CD4-positive, alpha-beta T cell (primary cell): ENCODE measurements around the gene TRERF1. TPM values are rescaled to one million over a fixed set of nuclear protein-coding genes. Genes with fewer than 3 reads are reported as not detected.

Source experiments
- ATAC-seq: fragments of 200-7000 bp; cut with Tn5 transposase; one replicate; pipeline ENCODE4 v1.10.0; 2022; ENCODE audit warnings: mild to moderate bottlenecking; ENCODE audit not compliant: poor library complexity
- CTCF ChIA-PET: fragments of 350-600 bp; sonication (Branson Sonifier 250); formaldehyde crosslinking; loops from one replicate; lab custom pipeline; 2021; ENCODE audit warnings: antibody characterized with exemption, inconsistent platforms; lab: Charles Lee
- POLR2A ChIA-PET: fragments of 350-600 bp; sonication (Branson Sonifier 250); formaldehyde crosslinking; loops from one replicate; lab custom pipeline; 2021; ENCODE audit warnings: antibody characterized with exemption, inconsistent platforms; lab: Charles Lee
- DNase-seq, 14 experiments: peaks; one replicate each; pipeline ENCODE4 v3.0.0-alpha.2; 2013 to 2020; ENCODE audit warnings: mixed read lengths in 2 of 14
- H3K27ac ChIP-seq, 2 donors: one replicate each; pipeline versions ENCODE4 v1.5.1 to v1.7.0; 2013; ENCODE audit warnings: low read length in 2 of 2, low read depth in 1 of 2, mild to moderate bottlenecking in 1 of 2
- H3K27me3 ChIP-seq, 2 experiments: 1 replicate in 1 of 2; 2 replicates in 1 of 2; pipeline versions ENCODE4 v1.6.1 to v1.7.0; 2013; ENCODE audit warnings: low read length in 2 of 2, control low read depth in 1 of 2, mild to moderate bottlenecking in 1 of 2, moderate library complexity in 1 of 2; ENCODE audit not compliant: insufficient read depth in 2 of 2, control insufficient read depth in 1 of 2
- H3K36me3 ChIP-seq: one replicate; pipeline ENCODE4 v1.6.1; 2013; ENCODE audit warnings: low read length, control low read depth; ENCODE audit not compliant: insufficient read depth
- H3K4me1 ChIP-seq: one replicate; pipeline ENCODE4 v1.6.1; 2013; ENCODE audit warnings: low read length, control low read depth; ENCODE audit not compliant: insufficient read depth
- H3K4me3 ChIP-seq: one replicate; pipeline ENCODE4 v1.5.1; 2013; ENCODE audit warnings: mild to moderate bottlenecking, low read length, moderate library complexity
- H3K9me3 ChIP-seq, 2 experiments: 1 replicate in 1 of 2; 2 replicates in 1 of 2; pipeline versions ENCODE4 v1.6.1 to v1.7.0; 2013; ENCODE audit warnings: low read length in 2 of 2, mild to moderate bottlenecking in 2 of 2, control low read depth in 1 of 2, moderate library complexity in 1 of 2; ENCODE audit not compliant: control insufficient read depth in 1 of 2, insufficient read depth in 1 of 2
- H3K27ac Mint-ChIP-seq: one replicate; pipeline ENCODE4 v1.8.0; 2020; ENCODE audit warnings: mixed read lengths
- H3K27me3 Mint-ChIP-seq: one replicate; pipeline ENCODE4 v1.8.0; 2021; ENCODE audit warnings: mixed read lengths
- H3K36me3 Mint-ChIP-seq: one replicate; pipeline ENCODE4 v1.8.0; 2021; ENCODE audit warnings: low read depth, mixed read lengths
- H3K4me1 Mint-ChIP-seq: one replicate; pipeline ENCODE4 v1.8.0; 2021; ENCODE audit warnings: low read depth, mixed read lengths
- H3K4me3 Mint-ChIP-seq: one replicate; pipeline ENCODE4 v1.8.0; 2020; ENCODE audit warnings: mild to moderate bottlenecking, mixed read lengths
- H3K9me3 Mint-ChIP-seq: one replicate; pipeline ENCODE4 v1.8.0; 2020; ENCODE audit warnings: mixed read lengths
- CTCF ChIP-seq: fragments of 200-600 bp; IDR thresholded peaks from one replicate; pipeline ENCODE4 v1.8.0; 2022; ENCODE audit warnings: antibody characterized with exemption, mild to moderate bottlenecking
- intact Hi-C, 2 experiments: fragments of 100-400 bp; cut with DNase I in 1 of 2; cut with micrococcal nuclease in 1 of 2; formaldehyde crosslinking; loops; one replicate each; pipeline versions ENCODE4 v1.15.1 to v1.9.0; 2023 to 2025; cut with DNase I, micrococcal nuclease
- polyA plus RNA-seq, 2 donors: library from polyadenylated mRNA; unstranded; fragments of 120-200 nt; gene quantifications; one replicate each; pipeline ENCODE4 v1.2.1, GENCODE V29; 2013
- total RNA-seq, 174 experiments: library from RNA in 2 of 174; stranded (reverse) in 2 of 174; gene quantifications; one replicate each; pipeline ENCODE4 v1.2.3 and lab custom pipeline; 2021 to 2026

TRERF1 gene
- 10 to 100 TPM; 31.0 to 31.7 TPM for total RNA-seq
- polyA plus RNA-seq (2013, experiment 1 of 2): 19.7 TPM
- polyA plus RNA-seq (2013, experiment 2 of 2): 25.3 TPM
- 3.8 to 101 (median 33.2) reads per million in 172 experiments for total RNA-seq (lab: John Stamatoyannopoulos, UW)

GRCh38 chr6:42451333-42452170 is at the start of gene TRERF1:
Gene TRERF1, minus strand, starts transcription at chr6:42451926. Its CDS starts 182,336 bp downstream, at chr6:42269590.
- POLR2A ChIA-PET: interaction anchor here (0.9 to 7.6 kb wide), 23 partner anchors 9 to 664 kb away, joined by 3 to 178 read pairs (median 5); partner anchors contain the start of genes TOMM6 and UBR2

GRCh38 chr6:42498473-42499128 is 46.9 kb upstream of the TRERF1 start:
- intact Hi-C loops: no loop called here
- no peak overlapping the region for H3K4me3 Mint-ChIP-seq

More at GRCh38 chr6:42451333-42452170, at the start of gene TRERF1:
- DNase-seq (peak; percentile 35 to 80 (median 56)), ATAC-seq (peak; percentile 59)
- CTCF ChIA-PET: interaction anchor here (1.0 to 3.2 kb wide), 3 partner anchors 23 to 96 kb away, joined by 3 to 14 read pairs (median 3); no protein-coding TSS in a partner anchor
- Mint-ChIP-seq H3K4me1 (peaks cover 67% of the 10 kb centered on the region), H3K9me3 (no peaks in the 10 kb centered on the region), H3K27ac (peak within 1 kb of the TSS; percentile 84), H3K4me3 (peak within 1 kb of the TSS; percentile 100), H3K36me3 (peaks cover 48% of the 10 kb centered on the region), H3K27me3 (no peaks in the 10 kb centered on the region)
- Histone ChIP-seq H3K27me3 (no peaks in the 10 kb centered on the region), H3K4me1 (peaks cover 47% of the 10 kb centered on the region), H3K27ac (peak within 1 kb of the TSS; percentile 62 to 64), H3K4me3 (peak within 1 kb of the TSS; percentile 96), H3K9me3 (no peaks in the 10 kb centered on the region), H3K36me3 (no peaks in the 10 kb centered on the region)
- intact Hi-C loops: loop anchor here (2.0 to 10.0 kb wide), 7 partner anchors 34 to 234 kb away; partner anchors contain the start of gene MRPS10 (in 1 of the 2)
- TF ChIP-seq CTCF: no peak

More at GRCh38 chr6:42498473-42499128, 46.9 kb upstream of the TRERF1 start:
- TF ChIP-seq CTCF: no peak
- Mint-ChIP-seq H3K27ac (no peak overlapping the region), H3K4me1 (no peaks in the 10 kb centered on the region), H3K27me3 (no peaks in the 10 kb centered on the region), H3K9me3 (peaks cover 6% of the 10 kb centered on the region), H3K36me3 (no peaks in the 10 kb centered on the region)
- ATAC-seq: no peak
- Histone ChIP-seq H3K27ac (no peak overlapping the region), H3K9me3 (no peaks in the 10 kb centered on the region), H3K27me3 (no peaks in the 10 kb centered on the region), H3K4me1 (no peaks in the 10 kb centered on the region), H3K4me3 (no peak overlapping the region), H3K36me3 (no peaks in the 10 kb centered on the region)
- ChIA-PET POLR2A (no interaction called here), CTCF (no interaction called here)
- no peak for DNase-seq
